ENCODE measurements around the gene CFAP69.
"Not testable (repeated sequence)": the region's sequence is repeated elsewhere in the genome, so short reads cannot be mapped to it uniquely, and the experiment has no call there.

The CFAP69 gene

GRCh38 chr7:90272242-90272641 lies 27.3 kb downstream of the CFAP69 start:
- no peak for DNase-seq (ENCODE audit: low read depth)

GRCh38 chr7:90274161-90274560 lies 29.2 kb downstream of the CFAP69 start:
- DNase-seq (ENCODE audit: low read depth): no peak

- no peak for DNase-seq (ENCODE audit: low read depth)
Observed at GRCh38 chr7:90276033-90276728, 31.2 kb downstream of the CFAP69 start.

- DNase-seq (ENCODE audit: low read depth): no peak
Observed at GRCh38 chr7:90288154-90288553, 43.2 kb downstream of the CFAP69 start.

- no peak for DNase-seq (ENCODE audit: low read depth)
Observed at GRCh38 chr7:90290244-90291113, 45.5 kb downstream of the CFAP69 start.

- DNase-seq (ENCODE audit: low read depth): no peak
Observed at GRCh38 chr7:90298145-90299038, 53.4 kb downstream of the CFAP69 start.

- DNase-seq (ENCODE audit: low read depth): no peak
Observed at GRCh38 chr7:90303241-90303640, 58.3 kb downstream of the CFAP69 start.

- DNase-seq (ENCODE audit: low read depth): no peak
Observed at GRCh38 chr7:90309872-90310271, 64.9 kb downstream of the CFAP69 start.

GRCh38 chr7:90311175-90311574 lies 66.2 kb downstream of the CFAP69 start:
- DNase-seq (ENCODE audit: low read depth): no peak

GRCh38 chr7:90312745-90313144 lies 67.8 kb downstream of the CFAP69 start:
- DNase-seq (ENCODE audit: low read depth): no peak

GRCh38 chr7:90313907-90314306 lies 68.9 kb downstream of the CFAP69 start:
- DNase-seq (ENCODE audit: low read depth): no peak

GRCh38 chr7:90320014-90320413 lies 75.0 kb downstream of the CFAP69 start:
- DNase-seq (ENCODE audit: low read depth): no peak

GRCh38 chr7:90320418-90320800 lies 75.4 kb downstream of the CFAP69 start:
- no peak for DNase-seq (ENCODE audit: low read depth)

- DNase-seq (ENCODE audit: low read depth): no peak
Observed at GRCh38 chr7:90320801-90321494, 76.0 kb downstream of the CFAP69 start, which contains the start of gene FAM237B. Gene FAM237B, minus strand, starts transcription at chr7:90321304. Its CDS starts 1,556 bp downstream, at chr7:90319748.

GRCh38 chr7:90322837-90323236 lies 77.9 kb downstream of the CFAP69 start:
- no peak for DNase-seq (ENCODE audit: low read depth)

GRCh38 chr7:90326500-90326899 lies 81.5 kb downstream of the CFAP69 start:
- no peak for DNase-seq (ENCODE audit: low read depth)

- DNase-seq (ENCODE audit: low read depth): no peak
Observed at GRCh38 chr7:90334193-90334843, 89.3 kb downstream of the CFAP69 start.

- DNase-seq (ENCODE audit: low read depth): not testable (repeated sequence)
Observed at GRCh38 chr7:90334926-90335325, 90.0 kb downstream of the CFAP69 start.

GRCh38 chr7:90337106-90337505 lies 92.1 kb downstream of the CFAP69 start:
- DNase-seq (ENCODE audit: low read depth): no peak

- DNase-seq (ENCODE audit: low read depth): no peak
Observed at GRCh38 chr7:90345016-90345415, 100.0 kb downstream of the CFAP69 start.
